ENCODE data around the gene CCDC120. TPM values are rescaled to one million over a fixed set of nuclear protein-coding genes. Genes with fewer than 3 reads are reported as not detected.
A peak's percentile ranks its signal among the peaks of the same experiment; 100 is the strongest.

The CCDC120 gene
- total RNA-seq, 1 experiment from 2014 or later: 0.31 TPM

GRCh38 chrX:49102190-49102589 lies 43.4 kb downstream of the CCDC120 start:
- DNase-seq (ENCODE audit: low spot score): no peak

- peak; percentile 57 for DNase-seq (ENCODE audit: low spot score)
Measured at GRCh38 chrX:49103637-49104036, 44.8 kb downstream of the CCDC120 start.

- DNase-seq (ENCODE audit: low spot score): no peak
Measured at GRCh38 chrX:49106296-49106695, 47.5 kb downstream of the CCDC120 start.

- DNase-seq (ENCODE audit: low spot score): peak; percentile 40
Measured at GRCh38 chrX:49106930-49107329, 48.1 kb downstream of the CCDC120 start.

- DNase-seq (ENCODE audit: low spot score): no peak
Measured at GRCh38 chrX:49108641-49109040, 49.8 kb downstream of the CCDC120 start.

- DNase-seq (ENCODE audit: low spot score): no peak
Measured at GRCh38 chrX:49110417-49110816, 51.6 kb downstream of the CCDC120 start.

- DNase-seq (ENCODE audit: low spot score): no peak
Measured at GRCh38 chrX:49111791-49112190, 53.0 kb downstream of the CCDC120 start.

- no peak for DNase-seq (ENCODE audit: low spot score)
Measured at GRCh38 chrX:49116076-49116475, 57.3 kb downstream of the CCDC120 start.

- DNase-seq (ENCODE audit: low spot score): no peak
Measured at GRCh38 chrX:49116716-49117115, 57.9 kb downstream of the CCDC120 start.

GRCh38 chrX:49117581-49117980 lies 58.8 kb downstream of the CCDC120 start:
- DNase-seq (ENCODE audit: low spot score): no peak

Other genes starting within 250 kb of the CCDC120 start
- gene ERAS, start 232.5 kb upstream of the CCDC120 start, total RNA-seq (2014; rRNA removed; shearing (Covaris generic)): not detected in 2 replicates
- gene PCSK1N, start 223.4 kb upstream of the CCDC120 start, total RNA-seq (2014; rRNA removed; shearing (Covaris generic)): 9.9 and 16.0 TPM in 2 replicates
- gene TIMM17B, start 161.2 kb upstream of the CCDC120 start, total RNA-seq (2014; rRNA removed; shearing (Covaris generic)): 59.1 and 61.2 TPM in 2 replicates
- 53.0 and 61.4 TPM in 2 replicates for gene PQBP1, start 161.1 kb upstream of the CCDC120 start, total RNA-seq (2014; rRNA removed; shearing (Covaris generic))
- gene SLC35A2, start 147.4 kb upstream of the CCDC120 start, total RNA-seq (2014; rRNA removed; shearing (Covaris generic)): 23.2 and 32.8 TPM in 2 replicates
- gene PIM2, start 140.0 kb upstream of the CCDC120 start, total RNA-seq (2014; rRNA removed; shearing (Covaris generic)): 10.8 and 11.9 TPM in 2 replicates
- 22.3 and 34.2 TPM in 2 replicates for gene OTUD5, start 101.4 kb upstream of the CCDC120 start, total RNA-seq (2014; rRNA removed; shearing (Covaris generic))
- gene KCND1, start 87.2 kb upstream of the CCDC120 start, total RNA-seq (2014; rRNA removed; shearing (Covaris generic)): 0.12 TPM in 1 of 2 replicates, not detected in the other
- 15.3 and 15.9 TPM in 2 replicates for gene GRIPAP1, start 56.7 kb upstream of the CCDC120 start, total RNA-seq (2014; rRNA removed; shearing (Covaris generic))
- gene TFE3, start 15.6 kb upstream of the CCDC120 start, total RNA-seq (2014; rRNA removed; shearing (Covaris generic)): 23.7 and 47.1 TPM in 2 replicates
- gene PRAF2, start 15.0 kb downstream of the CCDC120 start, total RNA-seq (2014; rRNA removed; shearing (Covaris generic)): 12.5 and 18.2 TPM in 2 replicates
- gene WDR45, start 20.9 kb downstream of the CCDC120 start, total RNA-seq (2014; rRNA removed; shearing (Covaris generic)): 50.0 and 57.6 TPM in 2 replicates
- 18.1 and 24.6 TPM in 2 replicates for gene GPKOW, start 64.7 kb downstream of the CCDC120 start, total RNA-seq (2014; rRNA removed; shearing (Covaris generic))
- gene MAGIX, start 103.8 kb downstream of the CCDC120 start, total RNA-seq (2014; rRNA removed; shearing (Covaris generic)): 0.48 and 2.3 TPM in 2 replicates
- 94.5 and 137 TPM in 2 replicates for gene PLP2, start 112.9 kb downstream of the CCDC120 start, total RNA-seq (2014; rRNA removed; shearing (Covaris generic))
- 2.5 and 6.8 TPM in 2 replicates for gene PRICKLE3, start 127.4 kb downstream of the CCDC120 start, total RNA-seq (2014; rRNA removed; shearing (Covaris generic))
- gene SYP, start 141.2 kb downstream of the CCDC120 start, total RNA-seq (2014; rRNA removed; shearing (Covaris generic)): 0.19 TPM in 1 of 2 replicates, not detected in the other
- gene CACNA1F, start 174.3 kb downstream of the CCDC120 start, total RNA-seq (2014; rRNA removed; shearing (Covaris generic)): not detected in 2 replicates
- 9.2 and 11.3 TPM in 2 replicates for gene CCDC22, start 176.5 kb downstream of the CCDC120 start, total RNA-seq (2014; rRNA removed; shearing (Covaris generic))
- not detected in 2 replicates for gene FOXP3, start 205.7 kb downstream of the CCDC120 start, total RNA-seq (2014; rRNA removed; shearing (Covaris generic))
- gene PPP1R3F, start 210.8 kb downstream of the CCDC120 start, total RNA-seq (2014; rRNA removed; shearing (Covaris generic)): 8.2 and 10.5 TPM in 2 replicates
- gene GAGE10, start 244.6 kb downstream of the CCDC120 start, total RNA-seq (2014; rRNA removed; shearing (Covaris generic)): not detected in 2 replicates